Motor neuron (in vitro differentiated cells): Measurements from ENCODE around the gene MPZL2. TPM values are rescaled to one million over a fixed set of nuclear protein-coding genes. Genes with fewer than 3 reads are reported as not detected.

Experiments
- ATAC-seq, 8 experiments: fragments of 200-7000 bp; cut with Tn5 transposase; replicated peaks in 6 of 8; 2 replicates each; pipeline ENCODE4 v1.8.0; 2021; ENCODE audit warnings: mild to moderate bottlenecking in 8 of 8, moderate library complexity in 8 of 8
- H3K27ac ChIP-seq, 2 donors: fragments of 250-450 bp; sonication (Bioruptor Pico); 2 replicates each; pipeline ENCODE4 v1.9.0; 2021; ENCODE audit warnings: antibody characterized with exemption in 2 of 2, mild to moderate bottlenecking in 2 of 2, moderate library complexity in 1 of 2
- H3K4me1 ChIP-seq, 2 donors: fragments of 250-450 bp; sonication (Bioruptor Pico); replicated peaks in 1 of 2; 2 replicates each; pipeline ENCODE4 v1.6.1; 2021; ENCODE audit warnings: antibody characterized with exemption in 2 of 2, mild to moderate bottlenecking in 2 of 2, moderate library complexity in 1 of 2
- H3K4me3 ChIP-seq, 5 donors: fragments of 250-450 bp; sonication (Bioruptor Pico); 2 replicates each; pipeline ENCODE4 v1.9.0; 2021; ENCODE audit warnings: antibody characterized with exemption in 5 of 5, mild to moderate bottlenecking in 5 of 5, moderate library complexity in 4 of 5
- WGBS, 10 experiments: fragments of 450-650 bp; shearing (Covaris generic); methylation state at CpG; one replicate each; pipeline ENCODE4 v1.0.0; 2022; 5-methylcytosine and 5-hydroxymethylcytosine counted together
- in situ Hi-C, 9 experiments: fragments of 400-800 bp; cut with MboI; loops; one replicate each; pipeline ENCODE4 v1.15.0; 2021; ENCODE audit warnings: low sequenced_read_pairs in 9 of 9, low pct_unique_long_range_greater_than_20kb in 2 of 9; ENCODE audit not compliant: unreplicated experiment in 9 of 9
- total RNA-seq, 8 experiments: library from RNA; unstranded; fragments of 300-600 nt; gene quantifications; 2 replicates each; pipeline versions ENCODE4 v1.2.3 to v1.2.4, GENCODE V29; 2022

MPZL2 gene
- total RNA-seq, 8 experiments from 2014 or later, result 0.29 to 51.4 (median 1.0) TPM; not detected in 2

- Histone ChIP-seq H3K27ac (no peak overlapping the region), H3K4me3 (no peak overlapping the region), H3K4me1 (peaks cover 0 to 6% of the 10 kb centered on the region in 2 donors)
- 57 to 100% (median 91%) methylated on average over 1 of the region's 1 CpG; no CpG with 5 or more reads in 6 of the 10 experiments for WGBS, 10 experiments
- in situ Hi-C loops, result no loop called here
- ATAC-seq, result no peak
These were observed 17.1 kb downstream of the MPZL2 start for GRCh38 chr11:118247041-118247440.

GRCh38 chr11:118245936-118246562 is 18.0 kb downstream of the MPZL2 start:
- peaks cover 0 to 11% of the 10 kb centered on the region in 2 donors for H3K4me1 ChIP-seq
- in situ Hi-C loops, result no loop called here
- WGBS, 10 experiments, result 68 to 100% (median 99%) methylated on average over 2 to 3 of the region's 3 CpGs
- H3K27ac ChIP-seq, result no peak overlapping the region
- no peak overlapping the region for H3K4me3 ChIP-seq
- ATAC-seq, result no peak

- peaks cover 0 to 15% of the 10 kb centered on the region in 2 donors for H3K4me1 ChIP-seq
- in situ Hi-C loops, result no loop called here
- no peak for ATAC-seq
- H3K27ac ChIP-seq, result no peak overlapping the region
- no peak overlapping the region for H3K4me3 ChIP-seq
- 29 to 90% (median 50%) methylated on average over 1 to 3 of the region's 3 CpGs for WGBS, 10 experiments
These were observed 19.9 kb downstream of the MPZL2 start for GRCh38 chr11:118243993-118244762.

GRCh38 chr11:118243161-118243560 is 20.9 kb downstream of the MPZL2 start:
- ATAC-seq, result no peak
- WGBS, 10 experiments, result 25 to 83% (median 51%) methylated on average over 2 to 7 of the region's 8 CpGs; no CpG with 5 or more reads in 3 of the 10 experiments
- Histone ChIP-seq H3K4me1 (peaks cover 0 to 15% of the 10 kb centered on the region in 2 donors), H3K27ac (no peak overlapping the region), H3K4me3 (no peak overlapping the region)
- in situ Hi-C loops, result no loop called here

GRCh38 chr11:118241764-118242098 is 22.4 kb downstream of the MPZL2 start:
- peaks cover 0 to 15% of the 10 kb centered on the region in 2 donors for H3K4me1 ChIP-seq
- H3K4me3 ChIP-seq, result no peak overlapping the region
- in situ Hi-C loops, result no loop called here
- ATAC-seq, result peak in 1 of 8 experiments; percentile 13
- H3K27ac ChIP-seq, result no peak overlapping the region
- WGBS, 10 experiments, result 43 to 100% (median 80%) methylated on average over 1 of the region's 1 CpG; no CpG with 5 or more reads in 5 of the 10 experiments

- H3K27ac ChIP-seq, result no peak overlapping the region
- H3K4me3 ChIP-seq, result no peak overlapping the region
- H3K4me1 ChIP-seq, result peaks cover 0 to 15% of the 10 kb centered on the region in 2 donors
- in situ Hi-C loops, result no loop called here
- peak in 6 of 8 experiments; percentile 28 to 82 (median 76) for ATAC-seq
- 60 to 100% (median 89%) methylated on average over 1 to 7 of the region's 9 CpGs; no CpG with 5 or more reads in 1 of the 10 experiments for WGBS, 10 experiments
These were observed 22.9 kb downstream of the MPZL2 start for GRCh38 chr11:118240999-118241763.

GRCh38 chr11:118239509-118240205 is 24.4 kb downstream of the MPZL2 start:
- in situ Hi-C loops, result no loop called here
- H3K4me3 ChIP-seq, result no peak overlapping the region
- 59 to 80% (median 68%) methylated on average over 1 to 5 of the region's 5 CpGs for WGBS, 10 experiments
- H3K4me1 ChIP-seq, result peaks cover 0 to 15% of the 10 kb centered on the region in 2 donors
- ATAC-seq, result no peak
- no peak overlapping the region for H3K27ac ChIP-seq

GRCh38 chr11:118238929-118239328 is 25.2 kb downstream of the MPZL2 start:
- WGBS, 10 experiments, result 0 to 100% (median 38%) methylated on average over 1 of the region's 1 CpG; no CpG with 5 or more reads in 2 of the 10 experiments
- peak in 3 of 8 experiments; percentile 23 to 72 (median 66) for ATAC-seq
- Histone ChIP-seq H3K4me3 (no peak overlapping the region), H3K27ac (no peak overlapping the region), H3K4me1 (peaks cover 0 to 15% of the 10 kb centered on the region in 2 donors)
- in situ Hi-C loops, result no loop called here

GRCh38 chr11:118238421-118238820 is 25.7 kb downstream of the MPZL2 start:
- Histone ChIP-seq H3K27ac (no peak overlapping the region), H3K4me1 (peaks cover 0 to 15% of the 10 kb centered on the region in 2 donors), H3K4me3 (no peak overlapping the region)
- WGBS, 10 experiments, result 53 to 100% (median 83%) methylated on average over 1 to 2 of the region's 2 CpGs; no CpG with 5 or more reads in 3 of the 10 experiments
- in situ Hi-C loops, result no loop called here
- ATAC-seq, result peak in 2 of 8 experiments; percentile 60 to 61

GRCh38 chr11:118236170-118236569 is 27.9 kb downstream of the MPZL2 start:
- in situ Hi-C loops, result no loop called here

GRCh38 chr11:118234833-118235232 is 29.3 kb downstream of the MPZL2 start:
- in situ Hi-C loops, result no loop called here
- peak in 3 of 8 experiments; percentile 12 to 49 (median 16) for ATAC-seq
- no peaks in the 10 kb centered on the region for H3K4me1 ChIP-seq
- WGBS, 10 experiments, result 6 to 94% (median 79%) methylated on average over 1 to 5 of the region's 5 CpGs; no CpG with 5 or more reads in 2 of the 10 experiments
- H3K4me3 ChIP-seq, result no peak overlapping the region
- no peak overlapping the region for H3K27ac ChIP-seq

More at GRCh38 chr11:118236170-118236569, 27.9 kb downstream of the MPZL2 start:
- WGBS, 10 experiments, result 0 to 69% (median 47%) methylated on average over 1 to 2 of the region's 2 CpGs; no CpG with 5 or more reads in 2 of the 10 experiments
- Histone ChIP-seq H3K4me1 (peaks cover 0 to 5% of the 10 kb centered on the region in 2 donors), H3K4me3 (no peak overlapping the region), H3K27ac (no peak overlapping the region)
- ATAC-seq, result no peak

GRCh38 chr11:118233850-118234249 is 30.2 kb downstream of the MPZL2 start:
- Histone ChIP-seq H3K27ac (no peak overlapping the region), H3K4me3 (no peak overlapping the region), H3K4me1 (no peaks in the 10 kb centered on the region)
- in situ Hi-C loops, result no loop called here
- 0 to 100% (median 60%) methylated on average over 1 of the region's 1 CpG; no CpG with 5 or more reads in 5 of the 10 experiments for WGBS, 10 experiments
- ATAC-seq, result peak in 3 of 8 experiments; percentile 6 to 81 (median 24)
